Lower leg skin (tissue), 3 donors: Measurements from ENCODE around the gene WNK4.

Source experiments
- POLR2A ChIP-seq, 2 donors: fragments of 450-650 bp; IDR thresholded peaks; one replicate each; pipeline ENCODE4 v1.6.1; 2016 to 2017; ENCODE audit warnings: antibody characterized with exemption in 2 of 2, mild to moderate bottlenecking in 1 of 2, moderate library complexity in 1 of 2
- TF ChIP-seq, protein P1 (sequence below), 3 donors: fragments of 450-650 bp; IDR thresholded peaks; one replicate each; pipeline ENCODE4 v1.5.1; 2016; ENCODE audit warnings: antibody characterized with exemption in 3 of 3, mild to moderate bottlenecking in 3 of 3, moderate library complexity in 2 of 3

DNA sequence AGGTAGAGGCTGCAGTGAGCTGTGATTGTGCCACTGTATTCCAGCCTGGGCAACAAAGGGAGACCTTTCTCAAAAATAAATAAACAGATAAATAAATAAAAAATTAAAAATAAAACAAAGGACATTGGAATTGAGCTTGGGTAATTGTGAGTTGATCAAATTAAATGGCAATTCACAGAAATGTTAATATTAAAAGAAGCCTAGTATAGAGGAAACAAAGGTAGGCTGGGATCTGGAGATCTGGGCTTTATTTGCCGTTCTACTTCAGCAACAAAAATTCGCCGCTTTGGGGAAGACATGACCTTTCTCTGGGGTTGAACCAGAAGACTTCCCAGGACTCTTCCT lies 7.5 kb upstream of the WNK4 start:
- TF ChIP-seq, protein P1, sequence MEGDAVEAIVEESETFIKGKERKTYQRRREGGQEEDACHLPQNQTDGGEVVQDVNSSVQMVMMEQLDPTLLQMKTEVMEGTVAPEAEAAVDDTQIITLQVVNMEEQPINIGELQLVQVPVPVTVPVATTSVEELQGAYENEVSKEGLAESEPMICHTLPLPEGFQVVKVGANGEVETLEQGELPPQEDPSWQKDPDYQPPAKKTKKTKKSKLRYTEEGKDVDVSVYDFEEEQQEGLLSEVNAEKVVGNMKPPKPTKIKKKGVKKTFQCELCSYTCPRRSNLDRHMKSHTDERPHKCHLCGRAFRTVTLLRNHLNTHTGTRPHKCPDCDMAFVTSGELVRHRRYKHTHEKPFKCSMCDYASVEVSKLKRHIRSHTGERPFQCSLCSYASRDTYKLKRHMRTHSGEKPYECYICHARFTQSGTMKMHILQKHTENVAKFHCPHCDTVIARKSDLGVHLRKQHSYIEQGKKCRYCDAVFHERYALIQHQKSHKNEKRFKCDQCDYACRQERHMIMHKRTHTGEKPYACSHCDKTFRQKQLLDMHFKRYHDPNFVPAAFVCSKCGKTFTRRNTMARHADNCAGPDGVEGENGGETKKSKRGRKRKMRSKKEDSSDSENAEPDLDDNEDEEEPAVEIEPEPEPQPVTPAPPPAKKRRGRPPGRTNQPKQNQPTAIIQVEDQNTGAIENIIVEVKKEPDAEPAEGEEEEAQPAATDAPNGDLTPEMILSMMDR (IDR thresholded peaks at IDR 0.05) = no peak
- no peak for TF ChIP-seq POLR2A (IDR thresholded peaks at IDR 0.05)
